Hepatic stellate cell (primary cell): ENCODE results near the gene PRRT3.

ENCODE experiments used
- DNase-seq: peaks from one replicate; pipeline ENCODE4 v3.0.0; 2011; ENCODE audit warnings: low spot score

PRRT3 gene

DNA sequence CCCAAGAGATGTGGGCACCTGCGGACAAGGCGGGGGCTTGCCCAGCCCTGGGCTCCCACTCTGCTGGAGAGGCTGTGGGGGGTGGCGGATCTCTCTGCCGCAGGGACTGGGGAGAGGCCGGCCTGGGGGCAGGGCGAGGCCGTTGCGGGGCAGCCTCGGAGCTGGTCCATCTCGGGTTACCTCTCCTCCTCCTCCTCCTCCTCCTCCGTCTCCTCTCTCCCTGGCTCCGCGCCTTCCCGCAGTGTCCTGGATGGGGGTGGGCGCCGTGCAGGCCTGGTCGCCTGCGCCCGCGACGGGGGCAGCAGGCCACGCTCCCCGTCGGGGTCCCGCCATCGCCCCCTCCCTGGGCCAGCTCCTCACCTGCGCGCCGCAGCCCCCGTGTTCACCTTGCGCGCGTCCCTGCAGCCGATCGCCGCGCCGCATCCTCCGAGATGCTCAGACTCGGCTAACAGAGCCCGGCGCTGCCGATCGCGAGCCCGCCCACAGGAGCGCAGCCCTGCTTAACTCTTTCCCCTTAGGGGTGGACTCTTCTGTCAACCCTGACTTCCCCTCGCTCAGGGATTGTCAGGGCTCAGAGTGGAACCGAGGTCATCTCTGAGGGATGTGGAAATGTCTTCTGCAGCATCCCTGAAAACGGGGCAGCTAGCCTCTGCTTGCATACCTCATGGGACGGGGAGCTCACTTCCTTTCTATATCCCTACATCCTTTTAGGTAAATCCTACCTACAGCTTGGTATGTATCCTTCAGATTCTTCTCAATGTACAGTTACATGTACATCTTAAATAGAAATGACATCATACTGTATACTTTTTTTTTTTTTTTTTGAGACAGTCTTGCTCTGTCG is at the start of gene PRRT3:
Gene PRRT3, minus strand, starts transcription at position 447 of the 844 bp plus-strand sequence. CDS start 2,293 bp downstream, outside the sequence.
- DNase-seq: peak; percentile 62

DNA sequence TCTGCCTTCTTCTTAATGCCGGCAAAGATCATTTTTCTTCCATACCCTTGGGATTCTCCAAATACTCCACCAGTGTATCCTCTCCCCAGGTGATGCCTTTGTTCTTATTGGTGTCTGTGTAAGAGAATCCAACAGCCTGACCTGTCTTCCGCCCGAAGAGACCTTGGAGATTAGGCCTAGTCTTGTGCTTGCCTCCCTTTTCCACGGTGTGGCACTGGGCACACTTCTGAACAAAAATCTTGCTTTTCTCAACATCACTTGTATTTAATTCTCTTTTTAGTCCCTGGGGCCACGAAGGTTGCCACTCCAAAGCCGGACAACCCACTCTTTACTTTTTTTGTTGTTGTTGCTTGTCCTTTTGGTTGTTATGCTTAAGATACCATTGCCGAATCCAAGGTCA is 48.5 kb upstream of the PRRT3 start:
- no peak for DNase-seq

DNA sequence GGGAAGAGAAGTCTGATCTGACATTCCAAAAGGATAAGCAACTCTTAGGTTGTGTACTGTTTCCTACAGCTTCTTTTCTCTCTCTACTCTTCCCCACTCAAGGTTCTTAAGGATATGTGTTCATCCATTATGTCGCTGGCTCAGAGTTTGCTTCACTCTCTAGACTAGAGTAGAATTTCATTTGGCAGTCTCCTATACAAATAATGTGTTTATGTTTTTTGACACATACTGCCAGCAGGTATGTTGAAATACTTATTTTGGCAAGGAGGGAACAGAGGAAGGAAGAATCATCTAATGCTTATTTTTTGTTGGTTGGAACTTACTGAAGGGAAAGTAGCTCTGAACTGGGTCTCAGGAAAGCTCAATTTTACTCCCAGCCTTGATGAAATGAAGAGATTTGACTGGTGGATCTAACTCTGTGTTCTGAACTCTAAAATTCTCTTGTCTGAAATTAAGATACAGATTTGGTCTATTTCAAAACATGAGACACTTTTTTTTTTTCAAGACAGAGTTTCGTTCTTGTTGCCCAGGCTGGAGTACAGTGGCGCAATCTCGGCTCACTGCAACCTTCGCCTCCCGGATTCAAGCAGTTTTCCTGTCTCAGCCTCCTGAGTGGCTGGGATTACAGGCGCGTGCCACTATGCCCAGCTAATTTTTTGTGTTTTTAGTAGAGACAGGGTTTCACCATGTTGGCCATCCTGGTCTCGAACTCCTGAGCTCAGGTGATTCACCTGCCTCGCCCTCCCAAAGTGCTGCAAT is 42.1 kb upstream of the PRRT3 start:
- DNase-seq: no peak

DNA sequence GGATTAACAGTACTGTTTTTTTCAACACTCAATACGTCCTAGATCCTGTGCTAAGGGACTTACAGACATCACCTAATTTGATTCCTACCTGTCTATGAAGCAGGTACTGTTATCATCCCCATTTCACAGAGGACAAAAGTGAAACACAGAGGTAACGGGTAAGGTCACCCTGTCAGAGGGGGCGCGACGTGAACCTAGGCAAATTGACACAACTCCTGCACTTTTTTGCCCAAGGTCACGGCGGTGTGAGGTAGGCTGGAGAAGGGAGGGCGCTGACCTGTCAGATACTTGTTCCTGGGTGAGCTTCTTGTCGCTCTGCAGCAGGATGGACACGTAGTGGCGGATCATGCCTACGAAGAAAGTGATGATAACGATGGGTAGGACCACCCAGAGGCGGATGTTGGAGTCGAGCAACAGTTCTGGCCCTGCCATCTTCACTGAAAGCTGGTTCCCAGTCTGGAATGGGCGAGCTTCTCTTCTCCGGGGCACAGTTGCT is 34.1 kb upstream of the PRRT3 start:
- no peak for DNase-seq

DNA sequence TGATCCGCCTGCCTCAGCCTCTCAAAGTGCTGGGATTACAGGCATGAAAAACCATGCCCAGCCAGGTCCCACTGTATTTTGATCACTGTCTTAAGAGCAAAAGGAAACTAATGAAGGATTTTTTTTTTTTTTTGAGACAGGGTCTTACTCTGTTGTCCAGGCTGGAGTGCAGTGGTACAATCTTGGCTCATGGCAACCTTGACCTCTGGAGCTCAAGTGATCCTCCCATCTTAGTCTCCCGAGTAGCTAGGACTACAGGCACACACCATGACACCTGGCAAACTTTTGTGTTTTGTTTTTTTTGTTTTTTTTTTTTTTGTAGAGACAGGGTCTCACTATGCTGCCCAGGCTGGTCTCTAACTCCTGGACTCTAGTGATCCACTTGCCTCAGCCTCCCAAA is 28.0 kb upstream of the PRRT3 start:
- DNase-seq: no peak

DNA sequence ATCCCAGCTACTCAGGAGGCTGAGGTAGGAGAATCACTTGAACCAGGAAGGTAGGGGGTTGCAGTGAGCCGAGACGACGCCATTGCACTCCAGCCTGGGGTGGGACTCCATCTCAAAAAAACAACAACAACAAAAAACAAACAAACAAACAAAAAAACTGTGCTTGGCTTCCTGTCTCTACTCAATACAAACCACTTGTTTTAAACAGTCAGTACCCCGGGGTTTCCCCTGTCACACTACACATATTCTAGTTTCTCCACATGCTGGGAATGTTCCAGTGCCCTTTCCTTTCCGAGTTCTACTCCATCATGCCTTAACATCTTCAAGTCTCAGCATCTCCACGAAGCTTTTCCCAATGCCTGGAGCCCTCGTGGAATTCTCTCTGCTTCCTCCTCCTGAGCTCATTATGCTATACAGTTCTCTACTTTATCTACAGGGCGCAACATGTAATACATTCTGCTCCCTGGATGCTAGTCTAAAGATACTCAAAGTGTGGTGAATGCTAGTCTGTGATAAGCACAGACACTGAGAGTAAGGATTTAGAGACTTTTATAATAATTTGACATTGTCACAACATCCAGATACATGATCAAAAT is 26.6 kb upstream of the PRRT3 start:
- DNase-seq: no peak

DNA sequence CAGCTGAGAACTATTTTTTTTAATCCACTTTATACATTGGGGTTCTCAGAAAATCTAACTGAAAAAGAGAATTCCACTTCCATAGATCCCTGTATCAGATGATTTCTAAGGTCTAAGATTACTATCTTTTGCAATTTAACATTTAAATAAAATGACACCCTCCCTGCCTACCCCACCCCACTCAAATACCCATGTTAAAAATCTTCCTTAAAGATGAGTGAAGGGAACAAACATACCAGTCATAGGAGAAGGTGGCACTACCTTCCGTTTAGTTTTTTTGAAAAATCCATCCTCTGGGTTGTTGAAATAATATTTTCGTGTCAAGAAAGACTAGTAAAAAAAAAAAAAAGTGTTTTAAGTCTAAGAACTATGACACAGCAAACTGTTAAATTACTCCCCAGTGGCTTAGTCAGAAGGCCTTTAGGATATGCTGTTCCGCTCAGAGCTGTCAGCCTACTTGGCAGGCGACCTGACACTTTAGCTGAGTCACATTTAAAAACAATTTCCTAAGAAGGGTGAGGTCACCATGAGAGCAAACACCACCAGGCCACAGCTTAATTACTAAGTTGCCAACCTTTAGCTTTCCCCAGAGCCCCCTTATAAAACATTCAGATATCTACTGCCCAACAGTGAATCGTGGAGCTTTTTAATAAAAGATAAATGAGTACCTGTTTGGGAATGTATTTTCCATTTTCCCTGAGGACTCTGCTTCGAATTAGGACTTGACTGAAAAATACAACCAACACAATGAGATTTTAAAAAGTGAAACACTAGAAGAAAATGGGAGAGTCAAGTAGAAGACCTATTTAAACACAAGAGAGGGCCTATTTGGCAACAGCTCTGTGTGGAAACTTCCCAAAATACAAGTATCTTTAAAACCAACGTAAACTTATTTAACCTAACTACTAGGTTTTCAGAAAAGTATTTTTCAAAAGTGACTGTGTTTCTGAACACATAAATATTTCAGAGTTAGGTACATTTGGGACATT is 24.8 kb upstream of the PRRT3 start:
- DNase-seq: peak; percentile 73

DNA sequence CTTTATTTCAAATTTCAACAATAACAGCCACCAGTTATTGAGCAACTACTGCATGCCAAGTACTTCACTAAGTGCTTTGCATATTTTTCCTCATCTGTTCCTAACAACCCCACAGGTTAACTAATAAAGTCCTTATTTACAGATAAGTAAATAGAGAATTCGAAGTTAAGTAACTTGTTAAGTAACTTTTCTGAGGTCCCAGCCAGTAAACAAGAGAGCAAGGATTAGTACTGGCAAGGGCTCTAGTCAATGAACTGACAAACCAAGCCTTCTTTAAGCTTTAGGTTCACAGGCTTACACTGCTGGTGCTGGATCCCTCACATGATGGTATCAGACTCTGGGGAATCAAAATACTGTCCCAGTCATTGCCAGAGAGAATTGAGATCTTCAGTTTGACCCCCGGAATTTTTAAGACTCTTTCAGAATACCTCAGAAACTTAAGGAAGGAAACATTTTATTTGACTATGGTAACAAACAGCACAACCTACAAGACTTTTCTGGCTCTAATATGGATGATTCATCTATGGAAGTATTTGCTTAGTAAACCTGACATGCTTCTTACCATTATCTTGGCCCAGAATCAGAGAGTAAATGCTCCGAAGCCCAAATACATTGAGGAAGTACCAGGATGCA is 17.9 kb upstream of the PRRT3 start:
- DNase-seq: peak; percentile 54

DNA sequence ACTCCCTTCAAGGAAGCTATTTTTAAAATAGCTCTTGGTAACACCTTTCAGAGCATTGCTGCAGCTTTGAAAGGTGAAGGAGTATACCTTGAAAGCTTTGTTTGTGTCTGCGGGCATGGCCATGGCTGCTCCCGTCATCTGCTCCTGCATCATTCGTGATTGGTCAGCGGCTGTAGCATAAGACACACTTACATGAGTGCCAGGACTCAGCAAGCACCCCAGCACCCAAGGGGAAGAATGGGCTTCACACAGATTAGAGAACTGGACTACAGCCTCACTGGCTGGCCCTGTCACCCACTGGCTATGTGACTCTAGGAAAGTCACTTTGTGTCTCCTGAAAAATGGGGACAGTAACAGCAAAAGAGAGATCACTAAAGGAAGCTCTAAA is 17.4 kb upstream of the PRRT3 start:
- no peak for DNase-seq

DNA sequence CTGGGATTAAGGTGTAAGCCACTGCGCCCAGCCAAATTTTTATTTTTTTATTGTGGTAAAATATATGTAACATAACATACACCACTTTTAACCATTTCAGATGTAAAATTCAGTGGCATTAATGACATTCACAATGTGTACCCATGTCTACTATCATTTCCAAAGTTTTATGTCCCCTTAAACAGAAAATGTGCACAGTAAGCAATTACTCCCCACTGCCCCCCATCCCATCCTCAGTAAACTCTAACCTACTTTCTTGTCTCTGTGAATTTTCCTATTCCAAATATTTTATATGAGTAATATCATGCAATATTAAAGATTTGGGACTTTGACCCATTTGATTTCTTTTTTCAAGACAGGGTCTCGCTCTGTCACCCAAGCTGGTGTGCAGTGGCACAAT is 14.6 kb upstream of the PRRT3 start:
- DNase-seq: no peak

DNA sequence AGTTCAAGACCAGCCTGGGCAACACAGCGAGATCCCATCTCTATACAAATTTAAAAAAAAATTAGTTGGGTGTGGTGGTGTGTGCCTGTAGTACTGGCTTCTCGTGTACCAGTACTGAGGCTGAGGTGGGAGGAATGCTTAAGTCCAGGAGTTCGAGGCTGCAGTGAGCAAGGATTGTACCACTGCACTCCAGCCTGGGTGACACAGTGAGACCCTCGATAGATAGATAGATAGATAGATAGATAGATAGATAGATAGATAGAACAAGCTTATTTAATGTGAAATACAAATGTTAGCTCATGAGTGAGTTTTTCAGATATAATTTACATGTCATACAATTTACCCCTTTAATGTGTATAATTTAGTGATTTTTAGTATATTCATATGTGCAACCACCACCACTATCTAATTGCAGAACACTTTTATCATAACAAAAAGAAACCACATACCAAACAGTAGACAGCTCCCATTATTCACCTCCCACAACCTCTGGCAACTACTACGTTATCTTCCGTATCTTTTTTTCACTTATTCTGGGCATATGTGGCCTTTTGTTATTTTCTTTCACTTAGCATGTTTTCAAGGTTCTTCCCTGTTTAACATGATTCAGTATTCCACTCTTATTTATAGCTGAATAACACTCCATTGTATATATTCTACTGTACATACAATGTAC is 13.1 kb upstream of the PRRT3 start:
- no peak for DNase-seq

DNA sequence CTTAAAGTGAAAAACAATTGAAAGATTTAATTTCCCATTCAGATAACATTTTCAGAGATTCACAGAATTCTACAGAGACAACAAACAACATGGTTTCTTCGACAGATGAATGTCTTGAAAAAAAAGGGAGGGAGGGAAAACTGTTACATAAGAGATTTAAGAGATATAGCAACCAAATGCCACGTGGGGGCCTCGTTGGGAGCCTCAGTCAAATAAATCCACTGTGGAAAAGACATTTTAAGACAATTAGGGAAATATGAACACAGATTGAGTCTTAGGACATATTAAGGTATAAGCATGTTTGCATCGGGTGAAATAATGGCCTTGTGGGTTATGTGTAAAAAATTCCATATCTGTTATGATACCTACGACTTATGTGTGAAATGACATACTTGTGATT is 5.0 kb upstream of the PRRT3 start:
- no peak for DNase-seq

DNA sequence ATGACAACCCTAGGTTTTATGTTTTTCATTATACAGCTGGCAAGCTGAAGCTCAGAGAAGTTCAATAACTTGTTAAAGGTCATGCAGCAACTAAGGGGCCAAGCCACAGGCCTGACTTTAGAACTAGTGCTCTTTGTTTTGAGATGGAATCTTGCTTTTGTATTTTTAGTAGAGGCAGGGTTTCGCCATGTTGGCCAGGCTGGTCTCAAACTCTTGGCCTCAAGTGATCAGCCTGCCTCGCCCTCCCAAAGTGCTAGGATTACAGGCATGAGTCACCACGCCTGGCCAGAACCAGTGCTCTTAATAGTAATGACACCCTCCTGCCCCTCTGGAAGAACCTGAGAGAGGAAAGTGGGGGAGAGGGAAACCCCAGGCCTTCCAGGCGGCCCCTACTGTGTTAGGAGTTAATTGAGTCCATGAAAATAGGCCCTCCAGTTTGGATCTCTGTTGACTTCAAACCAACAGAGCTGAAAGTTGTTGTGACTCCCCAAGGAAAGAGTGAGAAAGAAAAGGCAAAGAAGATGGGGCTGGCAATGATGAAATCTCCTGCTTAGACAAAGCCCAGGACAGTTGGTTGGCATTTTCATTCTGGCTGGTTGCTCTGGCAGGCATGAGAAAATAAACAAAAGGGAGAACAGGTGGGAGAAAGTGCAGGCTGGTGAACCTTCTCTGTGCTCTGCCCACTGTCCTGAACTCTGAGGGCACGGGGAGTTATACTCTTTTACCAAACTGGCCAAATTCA is 3.6 kb upstream of the PRRT3 start:
- DNase-seq: no peak

DNA sequence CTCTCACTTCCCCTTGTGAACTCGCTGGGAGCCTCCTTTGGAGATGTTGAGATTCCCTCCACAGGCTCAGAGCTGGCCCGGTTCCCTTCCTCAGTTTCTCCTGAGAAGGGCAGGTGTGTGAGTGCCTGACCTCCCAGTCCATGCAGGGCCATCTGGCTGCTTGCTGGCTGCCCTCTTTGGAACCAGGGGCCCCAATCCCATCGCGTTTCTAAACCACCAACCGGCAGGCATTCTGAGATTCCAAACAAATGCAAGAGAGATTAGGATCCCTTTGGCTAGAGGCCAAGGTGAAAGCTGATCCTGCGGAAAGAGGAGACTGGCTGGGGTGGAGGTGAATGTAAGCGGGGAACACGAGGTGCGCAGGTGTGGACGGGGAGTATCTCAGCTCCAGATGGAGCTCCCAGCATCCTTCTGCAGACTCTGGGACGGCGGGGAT is 2.9 kb upstream of the PRRT3 start:
- DNase-seq: no peak

DNA sequence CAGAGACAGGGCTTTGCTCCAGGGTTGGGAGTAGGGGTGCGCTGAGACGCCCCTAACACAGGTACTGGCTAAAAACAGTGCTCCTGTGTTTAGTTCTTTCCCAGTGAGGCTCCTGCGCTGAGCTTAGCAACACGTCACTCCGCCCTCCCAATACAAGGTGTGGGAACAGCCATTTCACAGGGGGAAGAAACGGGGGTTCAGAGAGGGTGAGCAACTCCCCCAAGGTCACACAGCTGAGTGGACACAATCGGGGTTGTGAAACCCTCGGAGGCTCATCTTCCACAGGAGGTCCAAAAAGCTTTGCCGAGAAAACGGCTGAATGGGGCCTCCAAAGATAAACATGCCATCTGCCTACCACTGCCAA is 628 bp downstream of the PRRT3 start:
- no peak for DNase-seq

DNA sequence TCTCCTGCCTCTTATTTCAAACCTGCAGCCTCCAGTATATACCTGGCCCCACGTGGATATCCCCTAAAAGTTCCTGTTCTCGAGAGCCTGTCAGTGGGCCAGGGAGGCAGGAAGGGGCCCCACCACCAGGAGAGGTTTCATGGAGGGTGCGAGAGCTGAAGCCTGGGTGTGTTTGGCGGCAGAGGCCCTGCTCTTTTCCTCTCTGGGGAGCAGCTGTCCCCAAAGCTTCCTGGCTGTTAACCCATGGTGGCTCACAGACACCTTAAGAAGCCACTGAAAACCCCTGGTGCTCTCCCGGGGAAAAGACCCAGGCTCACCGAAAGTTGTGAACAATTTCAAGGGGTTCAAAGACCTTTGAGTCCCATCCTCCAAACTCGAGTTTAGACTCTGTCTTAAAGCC is 1.1 kb downstream of the PRRT3 start:
- no peak for DNase-seq

DNA sequence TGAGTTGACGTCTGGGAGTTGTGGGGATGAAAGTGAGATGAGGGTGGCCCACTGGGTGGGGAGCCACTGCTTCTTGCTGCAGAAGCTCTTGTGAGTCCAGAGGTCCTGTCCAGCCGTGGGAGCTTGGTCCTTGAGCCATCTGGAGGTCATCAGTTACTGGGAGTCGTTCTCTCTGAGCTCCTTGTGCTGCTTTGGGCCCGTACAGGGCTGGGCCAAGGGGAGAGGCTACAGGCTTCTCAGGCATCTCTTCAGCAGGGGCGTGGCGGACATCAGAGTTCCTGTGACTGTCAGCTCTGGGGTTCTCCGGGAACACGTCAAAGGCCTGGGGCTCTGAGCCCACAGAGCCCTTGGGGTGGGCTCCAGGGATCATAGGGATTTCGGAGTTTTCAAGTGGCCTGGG is 2.6 kb downstream of the PRRT3 start:
- no peak for DNase-seq

DNA sequence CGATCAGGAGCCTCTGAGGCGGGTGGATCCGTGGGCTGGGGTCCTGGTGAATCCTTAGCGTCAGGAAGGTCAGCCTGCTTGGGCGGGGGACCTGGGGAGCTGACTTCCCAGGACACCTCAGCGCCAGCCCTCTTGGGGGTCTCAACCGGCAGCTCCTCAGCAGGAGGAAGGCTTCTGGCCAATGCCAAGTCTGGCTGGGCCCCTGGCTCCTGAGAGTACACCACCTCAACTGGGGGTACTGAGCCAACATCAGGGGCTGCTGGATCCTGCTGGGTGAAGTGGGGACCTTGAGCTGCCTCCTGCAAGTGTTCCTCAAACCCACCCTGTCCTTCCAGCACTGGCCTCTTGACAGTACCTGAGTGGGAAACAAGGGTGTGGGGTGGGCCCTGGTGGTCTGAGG is 3.1 kb downstream of the PRRT3 start:
- no peak for DNase-seq

DNA sequence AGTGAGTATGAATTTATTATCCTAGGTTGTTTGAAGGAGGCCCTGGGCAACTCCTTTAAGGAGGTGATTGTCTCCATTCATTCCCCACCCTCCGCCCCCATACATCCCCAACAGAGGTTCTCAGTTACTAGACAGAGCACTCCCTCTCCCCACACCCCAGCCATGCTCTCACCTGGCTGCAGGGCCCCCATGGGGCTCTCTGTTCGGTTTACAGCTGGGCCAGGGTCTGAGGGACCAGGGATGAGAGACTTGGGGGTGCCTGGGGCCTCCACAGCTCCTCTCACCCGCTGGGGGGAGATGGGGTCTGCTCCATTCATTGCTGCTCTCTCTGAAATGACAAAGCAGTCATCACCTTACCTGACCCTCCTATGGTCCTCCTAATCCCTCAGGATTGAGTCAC is 3.6 kb downstream of the PRRT3 start:
- no peak for DNase-seq
